NB4 (cell line): ENCODE measurements around the gene CHMP1A.

Experiments used
- DNase-seq: peaks from one replicate; pipeline ENCODE4 v3.0.0; 2010; ENCODE audit warnings: low read depth
- H3K4me3 ChIP-seq: one replicate; pipeline ENCODE4 v1.5.1; 2011; ENCODE audit warnings: mild to moderate bottlenecking, low read depth, low read length, moderate library complexity
- MYC ChIP-seq: IDR thresholded peaks from 2 replicates; pipeline ENCODE4 v1.6.1; 2011; ENCODE audit warnings: low read depth, low read length
- POLR2A ChIP-seq: IDR thresholded peaks from 2 replicates; pipeline ENCODE4 v1.6.1; 2011; ENCODE audit warnings: mild to moderate bottlenecking; ENCODE audit not compliant: insufficient read length; ENCODE audit errors: extremely low read depth
- TF ChIP-seq, protein P1 (sequence below): IDR thresholded peaks from one replicate; pipeline ENCODE4 v1.5.1; 2012; ENCODE audit warnings: low read depth, low read length
- TF ChIP-seq, protein P2 (sequence below): IDR thresholded peaks from 2 replicates; pipeline ENCODE4 v1.6.1; 2011; ENCODE audit warnings: low read depth, low read length

CHMP1A gene

DNA sequence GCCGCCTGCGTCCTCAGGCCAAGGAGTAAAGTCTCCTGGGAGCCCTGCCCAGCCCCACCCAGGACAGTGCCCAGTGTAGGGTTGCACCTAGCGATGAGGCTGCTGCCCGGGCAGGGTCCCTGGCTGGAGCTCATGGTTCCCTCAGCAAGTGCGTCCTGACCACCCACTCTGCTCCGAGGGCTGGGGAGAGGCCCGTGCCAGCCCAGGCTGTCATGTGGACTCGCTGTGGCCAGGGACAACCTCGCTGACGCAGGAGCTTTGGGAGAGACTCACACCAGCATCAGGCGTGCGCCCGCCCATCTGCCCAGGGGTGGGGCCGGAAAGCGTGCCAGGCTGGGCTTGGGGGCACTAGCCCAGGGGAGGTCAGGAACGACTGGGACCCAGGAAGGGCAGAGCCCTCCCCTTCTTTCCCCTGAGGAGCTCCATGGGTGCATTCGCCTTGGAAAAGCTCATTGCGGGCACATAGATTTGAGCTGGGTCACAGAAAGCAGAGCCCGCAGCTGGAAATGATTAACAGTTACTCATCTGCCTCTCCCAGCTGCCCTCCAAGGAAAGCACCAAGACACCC is 24.4 kb downstream of the CHMP1A start:
- H3K4me3 ChIP-seq, result no peak overlapping the region
- no peak for DNase-seq
- TF ChIP-seq, protein P1, sequence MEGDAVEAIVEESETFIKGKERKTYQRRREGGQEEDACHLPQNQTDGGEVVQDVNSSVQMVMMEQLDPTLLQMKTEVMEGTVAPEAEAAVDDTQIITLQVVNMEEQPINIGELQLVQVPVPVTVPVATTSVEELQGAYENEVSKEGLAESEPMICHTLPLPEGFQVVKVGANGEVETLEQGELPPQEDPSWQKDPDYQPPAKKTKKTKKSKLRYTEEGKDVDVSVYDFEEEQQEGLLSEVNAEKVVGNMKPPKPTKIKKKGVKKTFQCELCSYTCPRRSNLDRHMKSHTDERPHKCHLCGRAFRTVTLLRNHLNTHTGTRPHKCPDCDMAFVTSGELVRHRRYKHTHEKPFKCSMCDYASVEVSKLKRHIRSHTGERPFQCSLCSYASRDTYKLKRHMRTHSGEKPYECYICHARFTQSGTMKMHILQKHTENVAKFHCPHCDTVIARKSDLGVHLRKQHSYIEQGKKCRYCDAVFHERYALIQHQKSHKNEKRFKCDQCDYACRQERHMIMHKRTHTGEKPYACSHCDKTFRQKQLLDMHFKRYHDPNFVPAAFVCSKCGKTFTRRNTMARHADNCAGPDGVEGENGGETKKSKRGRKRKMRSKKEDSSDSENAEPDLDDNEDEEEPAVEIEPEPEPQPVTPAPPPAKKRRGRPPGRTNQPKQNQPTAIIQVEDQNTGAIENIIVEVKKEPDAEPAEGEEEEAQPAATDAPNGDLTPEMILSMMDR, result no peak
- TF ChIP-seq MYC (no peak), POLR2A (no peak)
- TF ChIP-seq, protein P2, sequence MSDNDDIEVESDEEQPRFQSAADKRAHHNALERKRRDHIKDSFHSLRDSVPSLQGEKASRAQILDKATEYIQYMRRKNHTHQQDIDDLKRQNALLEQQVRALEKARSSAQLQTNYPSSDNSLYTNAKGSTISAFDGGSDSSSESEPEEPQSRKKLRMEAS, result no peak

DNA sequence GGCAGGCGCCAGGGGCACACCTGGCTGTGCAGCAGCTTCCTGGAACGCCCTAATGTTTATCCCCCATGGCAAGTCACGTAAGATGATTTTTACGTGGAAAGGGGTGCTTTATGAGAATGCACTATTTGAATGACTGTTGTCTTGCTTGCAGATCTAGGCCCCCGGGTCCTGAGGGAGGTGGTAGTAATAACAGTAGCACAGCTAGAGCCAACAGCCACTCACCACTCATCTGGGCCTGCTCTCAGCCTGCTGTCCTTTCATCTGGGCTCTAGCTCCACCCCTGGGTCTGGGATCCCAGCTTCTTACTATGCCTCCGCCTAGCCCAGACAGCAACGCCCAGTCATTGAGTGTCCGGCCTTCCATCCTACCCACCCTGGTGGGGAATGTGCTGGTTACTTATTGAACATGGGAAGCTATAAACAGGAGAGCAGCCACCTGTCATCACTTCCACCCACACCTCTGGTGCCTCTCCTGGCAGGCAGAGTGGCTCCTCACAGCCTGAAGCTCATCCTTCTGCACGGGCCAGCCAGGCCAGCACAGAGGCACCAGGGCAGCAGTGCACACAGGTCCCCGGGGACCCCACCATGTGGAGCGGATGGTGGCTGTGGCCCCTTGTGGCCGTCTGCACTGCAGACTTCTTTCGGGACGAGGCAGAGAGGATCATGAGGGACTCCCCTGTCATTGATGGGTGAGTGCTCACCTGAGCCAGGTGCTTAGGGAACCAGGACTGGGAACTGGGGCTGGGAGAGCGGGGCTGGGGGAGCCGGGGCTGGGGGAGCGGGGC is 27.5 kb downstream of the CHMP1A start:
- TF ChIP-seq POLR2A, result no peak
- TF ChIP-seq, protein P1, result no peak
- no peak for TF ChIP-seq MYC
- TF ChIP-seq, protein P2, result no peak
- DNase-seq, result no peak
- no peak overlapping the region for H3K4me3 ChIP-seq

DNA sequence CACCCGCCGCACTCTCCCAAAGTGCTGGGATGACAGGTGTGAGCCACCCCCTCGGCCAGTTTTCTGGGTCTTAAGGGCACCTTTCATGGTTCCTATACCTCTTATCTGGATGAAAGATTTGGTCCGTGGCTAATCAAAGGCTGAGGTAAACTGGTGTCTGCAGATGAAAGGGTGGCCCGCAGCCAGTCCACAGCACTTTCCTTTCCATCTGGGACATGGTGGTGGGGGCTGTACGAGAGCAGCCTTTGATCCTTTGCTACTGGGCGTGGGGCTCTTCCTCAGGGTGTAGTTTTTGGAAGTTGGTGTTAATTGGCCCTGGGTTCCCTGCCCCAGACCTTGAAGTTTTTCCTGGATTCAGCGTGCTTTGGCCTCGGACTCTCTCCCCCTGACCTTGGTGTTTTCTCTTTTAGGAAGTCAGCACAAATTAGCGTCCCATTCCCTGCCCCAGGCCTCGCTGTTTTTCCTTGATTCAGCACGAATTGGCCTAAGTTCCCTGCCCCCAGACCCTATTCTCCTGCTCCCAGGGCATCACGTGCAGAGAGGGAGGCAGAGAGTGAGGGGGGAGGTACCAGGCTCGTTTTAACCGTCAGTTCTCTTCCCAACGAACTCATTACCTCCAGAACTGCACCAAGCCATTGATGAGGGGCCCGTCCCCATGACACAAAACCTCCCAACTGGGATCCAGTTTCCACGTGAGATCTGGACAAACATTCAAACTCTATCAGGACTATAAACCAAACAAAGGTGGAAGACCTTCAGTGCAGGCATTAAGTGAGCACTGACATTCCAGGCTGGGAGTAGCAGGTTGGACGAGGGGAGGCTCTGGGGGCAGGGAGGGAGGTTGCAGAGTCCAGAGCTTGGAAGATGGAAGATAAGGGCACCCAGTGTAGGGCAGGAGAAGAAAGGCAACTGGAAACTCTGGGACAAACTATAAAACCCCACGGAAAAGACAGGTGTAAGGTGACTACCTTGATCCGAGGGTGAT is 32.4 kb downstream of the CHMP1A start:
- DNase-seq, result no peak
- TF ChIP-seq, protein P2, result no peak
- no peak for TF ChIP-seq POLR2A
- TF ChIP-seq MYC, result no peak
- TF ChIP-seq, protein P1, result no peak
- no peak overlapping the region for H3K4me3 ChIP-seq

DNA sequence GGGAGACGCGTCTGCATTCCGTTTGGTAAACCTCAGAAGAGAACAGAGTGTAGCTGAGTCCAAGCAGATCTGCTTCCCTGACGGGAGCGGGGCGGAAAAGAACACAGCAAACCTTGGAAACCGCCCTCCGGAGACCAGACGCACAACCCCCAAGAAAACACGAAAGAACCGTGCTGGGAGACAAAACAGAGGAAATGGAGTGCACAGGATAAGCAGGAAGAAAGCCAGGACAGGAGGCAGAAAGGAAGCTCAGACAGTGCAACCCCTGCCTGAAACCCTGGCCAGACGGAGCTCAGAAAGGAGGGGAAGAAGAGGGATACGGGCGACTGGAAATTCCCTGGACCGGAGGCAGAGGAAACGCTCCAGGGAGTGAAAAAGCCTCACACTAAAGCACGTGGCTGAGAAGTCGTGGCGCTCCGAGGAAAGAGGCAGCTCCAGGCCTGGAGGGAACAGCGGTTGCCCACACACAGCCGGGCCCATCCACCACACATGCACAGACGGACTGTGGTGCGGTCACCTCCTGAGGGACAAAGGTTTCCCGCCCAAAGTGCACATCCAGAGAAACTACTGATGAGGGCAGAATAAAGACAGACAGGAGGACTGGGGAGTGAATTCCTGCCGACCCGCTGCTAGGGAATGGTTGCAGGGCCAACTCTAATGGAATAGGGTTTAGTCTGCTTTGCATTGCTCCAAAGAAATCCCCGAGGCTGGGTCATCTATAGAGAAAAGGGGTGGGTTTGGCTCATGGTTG is 33.8 kb downstream of the CHMP1A start:
- no peak overlapping the region for H3K4me3 ChIP-seq
- DNase-seq, result no peak
- TF ChIP-seq MYC (no peak), POLR2A (no peak)
- TF ChIP-seq, protein P1, result no peak
- TF ChIP-seq, protein P2, result no peak

DNA sequence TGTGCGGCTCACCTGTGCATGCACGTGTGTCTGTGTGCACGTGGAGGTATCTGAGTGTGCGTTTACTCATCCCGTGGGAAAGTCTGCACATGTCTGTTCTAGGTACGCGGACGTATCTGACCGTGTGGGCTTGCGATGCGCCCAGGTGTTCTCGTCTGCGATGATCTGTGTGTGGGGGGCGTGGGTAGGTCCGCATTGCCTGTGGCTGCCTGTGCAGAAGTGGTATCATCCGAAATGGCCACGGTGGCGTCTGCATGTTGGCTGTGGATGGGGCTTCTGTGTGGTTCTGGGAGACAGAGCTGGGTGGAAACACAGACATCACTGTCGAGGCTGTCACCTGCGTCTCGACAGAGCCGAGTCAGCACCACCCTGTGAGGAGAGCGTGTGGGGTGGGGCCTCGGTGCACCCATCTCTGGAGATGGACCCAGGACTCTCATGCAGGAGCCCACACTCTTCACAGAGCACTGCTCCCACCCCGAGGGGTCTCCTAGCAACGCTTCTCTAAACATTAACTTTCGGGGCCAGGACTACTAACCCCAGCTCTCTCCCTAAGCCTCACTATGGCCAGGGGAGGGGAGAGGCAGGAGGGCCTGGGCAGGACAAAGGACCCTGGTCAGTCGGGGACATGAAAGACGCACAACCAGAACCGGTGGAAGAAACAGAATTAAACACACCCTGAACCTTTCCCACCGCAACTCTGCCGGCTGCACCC is 35.7 kb downstream of the CHMP1A start:
- TF ChIP-seq POLR2A (no peak), MYC (no peak)
- TF ChIP-seq, protein P1, result no peak
- TF ChIP-seq, protein P2, result no peak
- no peak for DNase-seq
- H3K4me3 ChIP-seq, result no peak overlapping the region
